ENCODE data around the gene TFDP2.

DNA sequence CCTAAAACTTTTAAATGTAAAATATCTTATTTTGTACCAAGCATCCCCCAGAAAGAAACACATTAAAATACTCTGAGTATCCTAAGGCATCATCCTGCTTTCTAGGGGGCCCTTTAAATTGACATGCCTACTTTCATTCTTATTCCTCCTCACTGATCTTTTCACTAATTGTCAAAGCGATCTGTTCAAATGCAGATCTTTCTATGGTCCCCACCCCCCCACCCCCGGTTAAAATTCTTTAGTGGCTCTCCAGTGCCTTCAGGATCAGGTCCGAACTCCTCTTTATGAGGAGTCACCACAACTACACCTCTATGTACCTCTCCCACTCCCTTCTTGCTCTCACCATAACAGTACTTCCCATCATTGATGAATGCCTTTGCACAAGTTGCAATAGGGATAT, 19.2 kb upstream of the TFDP2 start:
- TF ChIP-seq POLR2AphosphoS5 (IDR thresholded peaks at IDR 0.05) (no peak), POLR2A (IDR thresholded peaks at IDR 0.05) (no peak)
- TF ChIP-seq, protein P1, sequence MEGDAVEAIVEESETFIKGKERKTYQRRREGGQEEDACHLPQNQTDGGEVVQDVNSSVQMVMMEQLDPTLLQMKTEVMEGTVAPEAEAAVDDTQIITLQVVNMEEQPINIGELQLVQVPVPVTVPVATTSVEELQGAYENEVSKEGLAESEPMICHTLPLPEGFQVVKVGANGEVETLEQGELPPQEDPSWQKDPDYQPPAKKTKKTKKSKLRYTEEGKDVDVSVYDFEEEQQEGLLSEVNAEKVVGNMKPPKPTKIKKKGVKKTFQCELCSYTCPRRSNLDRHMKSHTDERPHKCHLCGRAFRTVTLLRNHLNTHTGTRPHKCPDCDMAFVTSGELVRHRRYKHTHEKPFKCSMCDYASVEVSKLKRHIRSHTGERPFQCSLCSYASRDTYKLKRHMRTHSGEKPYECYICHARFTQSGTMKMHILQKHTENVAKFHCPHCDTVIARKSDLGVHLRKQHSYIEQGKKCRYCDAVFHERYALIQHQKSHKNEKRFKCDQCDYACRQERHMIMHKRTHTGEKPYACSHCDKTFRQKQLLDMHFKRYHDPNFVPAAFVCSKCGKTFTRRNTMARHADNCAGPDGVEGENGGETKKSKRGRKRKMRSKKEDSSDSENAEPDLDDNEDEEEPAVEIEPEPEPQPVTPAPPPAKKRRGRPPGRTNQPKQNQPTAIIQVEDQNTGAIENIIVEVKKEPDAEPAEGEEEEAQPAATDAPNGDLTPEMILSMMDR (IDR thresholded peaks at IDR 0.05 in 8 of 11, conservative IDR thresholded peaks at IDR 0.05 in 3 of 11): no peak
